Measurements from ENCODE around the gene MAP4K1. TPM values are rescaled to one million over a fixed set of nuclear protein-coding genes. Genes with fewer than 3 reads are reported as not detected.
A peak's percentile ranks its signal among the peaks of the same experiment; 100 is the strongest.

Gene MAP4K1
- total and polyA plus RNA-seq, 2 of the 13 experiments (the other 11 are each of a cell fraction or from before 2014, with no cell fraction given) = 0.24 to 0.89 TPM

- TF ChIP-seq GMEB1 (CRISPR knock-in tag; IDR thresholded peaks at IDR 0.05; ENCODE audit: borderline replicate concordance) = no peak
- no peak for TF ChIP-seq SYNCRIP (IDR thresholded peaks at IDR 0.05; ENCODE audit: insufficient read depth, low read depth, low read length)
- no peak for TF ChIP-seq AGO1 (IDR thresholded peaks at IDR 0.05; ENCODE audit: low read depth, low read length, poor library complexity, severe bottlenecking)
- no peak for TF ChIP-seq THAP9 (CRISPR knock-in tag; IDR thresholded peaks at IDR 0.05; ENCODE audit: borderline replicate concordance)
- no peak for TF ChIP-seq ZNF781 (CRISPR knock-in tag; IDR thresholded peaks at IDR 0.05; ENCODE audit: borderline replicate concordance, not compliant biosample characterization)
- TF ChIP-seq NFAT5 (CRISPR knock-in tag; IDR thresholded peaks at IDR 0.05) = no peak
- TF ChIP-seq, protein P1, sequence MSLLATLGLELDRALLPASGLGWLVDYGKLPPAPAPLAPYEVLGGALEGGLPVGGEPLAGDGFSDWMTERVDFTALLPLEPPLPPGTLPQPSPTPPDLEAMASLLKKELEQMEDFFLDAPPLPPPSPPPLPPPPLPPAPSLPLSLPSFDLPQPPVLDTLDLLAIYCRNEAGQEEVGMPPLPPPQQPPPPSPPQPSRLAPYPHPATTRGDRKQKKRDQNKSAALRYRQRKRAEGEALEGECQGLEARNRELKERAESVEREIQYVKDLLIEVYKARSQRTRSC (CRISPR knock-in tag; IDR thresholded peaks at IDR 0.05; ENCODE audit: low read depth) = no peak
- TF ChIP-seq CCDC6 (CRISPR knock-in tag; IDR thresholded peaks at IDR 0.05) = 0 out of 2 replicates have a peak, but pooled peaks have one; percentile 47
- no peak for TF ChIP-seq POLR2A (IDR thresholded peaks at IDR 0.05; ENCODE audit: insufficient read depth in 1 of 2, low read depth in 2 of 2, low read length in 2 of 2)
- 0 out of 2 replicates have a peak, but pooled peaks have one; percentile 22 for TF ChIP-seq NFIC (IDR thresholded peaks at IDR 0.05; ENCODE audit: low read length)
- TF ChIP-seq, protein P2, sequence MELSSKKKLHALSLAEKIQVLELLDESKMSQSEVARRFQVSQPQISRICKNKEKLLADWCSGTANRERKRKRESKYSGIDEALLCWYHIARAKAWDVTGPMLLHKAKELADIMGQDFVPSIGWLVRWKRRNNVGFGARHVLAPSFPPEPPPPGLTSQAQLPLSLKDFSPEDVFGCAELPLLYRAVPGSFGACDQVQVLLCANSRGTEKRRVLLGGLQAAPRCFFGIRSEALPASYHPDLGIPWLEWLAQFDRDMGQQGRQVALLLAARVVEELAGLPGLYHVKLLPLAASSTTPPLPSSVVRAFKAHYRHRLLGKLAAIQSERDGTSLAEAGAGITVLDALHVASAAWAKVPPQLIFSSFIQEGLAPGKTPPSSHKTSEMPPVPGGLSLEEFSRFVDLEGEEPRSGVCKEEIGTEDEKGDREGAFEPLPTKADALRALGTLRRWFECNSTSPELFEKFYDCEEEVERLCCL (CRISPR knock-in tag; IDR thresholded peaks at IDR 0.05; ENCODE audit: borderline replicate concordance) = no peak
- TF ChIP-seq ZNF572 (CRISPR knock-in tag; IDR thresholded peaks at IDR 0.05) = no peak
- TF ChIP-seq ZNF180 (CRISPR knock-in tag; IDR thresholded peaks at IDR 0.05; ENCODE audit: borderline replicate concordance, low read depth) = no peak
Measured at GRCh38 chr19:38650911-38651584, 33.3 kb upstream of the MAP4K1 start (continued).

Data from HepG2 (cell line).